Suprapubic skin (tissue), 4 donors: ENCODE measurements around the gene THRAP3.

Experiments used
- CTCF ChIP-seq, 2 donors: fragments of 200-600 bp in 1 of 2; fragments of 450-650 bp in 1 of 2; sonication (generic) in 1 of 2; IDR thresholded peaks; one replicate each; pipeline ENCODE4 v1.5.1; 2016 to 2019; ENCODE audit warnings: antibody characterized with exemption in 2 of 2, mild to moderate bottlenecking in 1 of 2, moderate library complexity in 1 of 2
- POLR2A ChIP-seq, 2 donors: fragments of 450-650 bp; IDR thresholded peaks; one replicate each; pipeline ENCODE4 v1.6.1; 2017; ENCODE audit warnings: antibody characterized with exemption in 2 of 2, mild to moderate bottlenecking in 2 of 2, moderate library complexity in 2 of 2
- POLR2AphosphoS5 ChIP-seq, 3 donors: sonication (generic); formaldehyde crosslinking; IDR thresholded peaks; one replicate each; pipeline ENCODE4 v1.6.1; 2017; ENCODE audit warnings: antibody characterized with exemption in 3 of 3

GRCh38 chr1:36351227-36351977, 127.2 kb downstream of the THRAP3 start:
- TF ChIP-seq CTCF (IDR thresholded peaks at IDR 0.05) = no peak
- TF ChIP-seq POLR2AphosphoS5 (IDR thresholded peaks at IDR 0.05) = no peak
- TF ChIP-seq POLR2A (IDR thresholded peaks at IDR 0.05) = no peak
